AML-193 (cell line): ENCODE results near the gene URM1.
A peak's percentile ranks its signal among the peaks of the same experiment; 100 is the strongest.
"Not testable (repeated sequence)": the region's sequence is repeated elsewhere in the genome, so short reads cannot be mapped to it uniquely, and the experiment has no call there.

ENCODE experiments used
- DNase-seq, 2 experiments: peaks; one replicate each; lab custom pipeline; 2025; lab: John Stamatoyannopoulos, UW

The URM1 gene

DNA sequence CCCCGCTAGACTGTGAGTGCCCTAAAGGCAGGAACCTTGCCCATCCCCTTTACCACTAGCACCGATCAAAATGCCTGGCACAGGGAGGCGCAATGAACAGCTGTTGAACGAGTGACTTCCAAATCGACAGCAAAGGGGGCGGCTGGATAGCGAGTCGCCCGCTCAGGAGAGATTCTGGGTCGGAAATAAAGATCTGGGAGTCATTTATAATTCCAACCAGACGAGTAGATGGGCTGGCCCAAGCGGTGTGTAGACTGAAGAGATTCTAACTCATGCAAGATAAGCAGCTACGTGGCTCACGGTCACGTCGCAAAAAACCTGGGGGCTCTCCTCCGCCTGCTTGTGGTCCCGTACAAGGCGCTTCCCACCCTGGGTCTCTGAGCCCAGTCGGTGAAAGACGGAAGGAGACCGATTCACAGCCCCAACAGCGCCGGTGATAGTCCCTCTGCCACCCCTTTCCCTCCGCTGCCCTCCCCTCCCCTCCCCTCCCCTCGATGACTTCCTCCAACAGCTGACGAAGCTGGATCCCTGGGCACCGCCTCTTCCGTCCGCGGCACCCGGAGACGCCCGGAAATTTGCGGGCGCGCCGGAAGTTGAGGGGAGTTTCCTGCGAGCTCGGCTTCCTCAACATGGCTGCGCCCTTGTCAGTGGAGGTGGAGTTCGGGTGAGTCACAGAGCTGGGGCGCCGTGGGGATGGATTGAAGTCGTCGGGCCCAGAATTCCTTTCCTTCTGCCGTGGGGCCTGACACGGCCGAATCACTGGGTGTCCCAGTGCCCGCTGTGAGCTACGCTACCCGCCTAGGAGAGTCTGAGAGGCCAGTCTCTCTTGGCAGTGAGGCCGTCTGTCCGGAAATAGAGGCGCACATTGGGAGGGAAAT lies at the start of gene URM1:
Gene URM1, plus strand, starts transcription at position 623 of the 878 bp plus-strand sequence. Its CDS starts 7 bp downstream, at position 630.
- peak; percentile 88 to 91 for DNase-seq

- DNase-seq, result peak in 1 of 2 experiments; percentile 52
Observed at GRCh38 chr9:128321879-128322403, 49.2 kb upstream of the URM1 start.

DNA sequence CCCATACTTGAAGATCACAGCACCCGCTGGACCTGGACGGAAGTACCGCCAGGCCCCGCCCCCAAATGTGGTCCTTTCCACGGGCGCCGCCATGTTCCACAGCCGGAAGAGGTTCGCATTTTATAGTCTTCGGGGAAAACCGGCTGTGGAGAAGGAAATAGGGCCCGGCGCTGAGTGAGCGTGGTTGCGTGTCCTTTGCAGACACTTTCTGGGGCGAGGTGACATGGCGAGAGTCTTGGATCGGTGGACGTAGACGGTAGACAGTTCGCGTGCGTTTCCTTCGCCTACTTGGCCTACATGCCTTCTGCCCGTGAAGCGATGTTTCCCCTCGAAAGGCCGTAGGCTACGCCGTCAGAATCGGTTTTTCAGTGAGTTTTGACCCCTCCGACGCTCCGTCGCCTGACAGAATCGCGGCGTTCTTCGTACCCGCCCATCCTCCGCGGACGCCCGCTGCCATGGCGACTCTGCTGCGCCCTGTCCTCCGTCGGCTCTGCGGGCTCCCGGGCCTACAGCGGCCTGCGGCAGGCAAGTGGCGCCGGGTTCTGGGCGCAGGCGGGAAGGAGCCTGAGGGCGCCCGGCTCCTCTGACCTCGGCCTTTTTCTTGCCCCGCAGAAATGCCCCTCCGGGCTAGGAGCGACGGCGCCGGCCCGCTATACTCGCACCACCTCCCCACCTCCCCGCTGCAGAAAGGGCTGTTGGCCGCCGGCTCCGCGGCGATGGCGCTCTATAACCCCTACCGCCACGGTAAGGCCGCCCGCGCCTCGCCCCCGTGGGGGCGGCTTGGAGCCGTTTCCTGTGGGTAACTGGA lies 48.6 kb upstream of the URM1 start, which contains the start of the genes COQ4 and TRUB2:
Gene COQ4, plus strand, starts transcription at position 436 of the 808 bp plus-strand sequence. Its CDS starts 20 bp downstream, at position 456.
Gene TRUB2, minus strand, starts transcription at position 44 of the 808 bp plus-strand sequence. Its CDS starts 39 bp downstream, at position 5.
- peak; percentile 89 to 92 for DNase-seq

DNA sequence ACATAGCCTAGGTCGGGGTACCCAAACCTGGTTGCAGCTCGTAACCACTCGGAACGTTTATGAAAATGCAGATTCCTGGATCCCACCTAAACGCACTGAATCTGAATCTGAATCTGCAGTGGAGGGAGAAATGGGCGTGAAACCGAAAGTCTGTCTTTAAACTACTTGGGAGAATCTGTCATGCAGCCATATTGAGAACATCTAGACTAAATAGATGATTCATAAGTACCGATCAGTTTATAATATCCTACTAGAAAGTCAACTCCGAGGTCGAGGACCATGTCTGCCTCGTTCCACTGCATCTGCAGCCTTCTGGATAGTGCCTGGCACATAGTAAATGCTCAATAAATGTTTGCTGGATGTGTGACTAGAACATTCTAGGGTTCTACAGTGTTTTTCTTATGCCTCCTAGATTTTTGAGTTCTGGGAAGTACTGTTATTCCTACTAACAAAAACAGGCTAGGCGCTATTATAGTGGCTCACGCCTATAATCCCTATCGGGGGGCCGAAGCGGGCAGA lies 47.9 kb upstream of the URM1 start:
- no peak for DNase-seq

DNA sequence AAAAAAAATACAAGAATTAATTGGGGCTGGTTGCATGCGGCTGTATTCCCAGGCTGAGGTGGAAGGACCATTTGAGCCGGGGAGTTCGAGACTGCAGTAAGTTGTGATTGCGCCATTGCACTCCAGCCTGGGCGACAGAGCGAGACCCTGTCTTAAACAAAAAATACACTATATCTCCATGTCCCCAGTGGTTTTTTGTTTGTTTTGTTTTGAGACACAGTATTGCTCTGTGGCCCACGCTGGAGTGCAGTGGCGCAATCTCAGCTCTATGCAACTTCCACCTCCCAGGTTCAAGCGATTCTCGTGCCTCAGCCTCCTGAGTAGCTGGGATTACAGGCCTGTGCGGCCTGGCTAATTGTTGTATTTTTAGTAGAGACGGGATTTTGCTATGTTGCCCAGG lies 47.4 kb upstream of the URM1 start:
- DNase-seq, result no peak

DNA sequence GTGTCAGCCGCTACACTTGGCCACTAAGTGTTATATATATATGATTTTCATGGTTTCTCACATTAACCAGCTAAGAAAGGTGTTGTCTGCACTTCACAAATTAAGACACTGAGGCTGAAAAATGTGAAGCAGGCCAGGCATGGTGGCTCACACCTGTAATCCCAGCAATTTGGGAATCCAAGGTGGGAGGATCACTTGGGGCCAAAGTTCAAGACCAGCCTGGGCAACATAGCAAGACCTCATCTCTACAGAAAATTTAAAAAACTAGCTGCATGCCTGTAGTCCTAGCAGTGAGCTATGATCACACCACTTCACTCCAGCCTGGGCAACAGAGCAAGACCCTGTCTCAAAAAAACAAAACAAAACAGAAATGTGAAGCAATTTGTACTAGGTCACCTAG lies 46.8 kb upstream of the URM1 start:
- no peak for DNase-seq

DNA sequence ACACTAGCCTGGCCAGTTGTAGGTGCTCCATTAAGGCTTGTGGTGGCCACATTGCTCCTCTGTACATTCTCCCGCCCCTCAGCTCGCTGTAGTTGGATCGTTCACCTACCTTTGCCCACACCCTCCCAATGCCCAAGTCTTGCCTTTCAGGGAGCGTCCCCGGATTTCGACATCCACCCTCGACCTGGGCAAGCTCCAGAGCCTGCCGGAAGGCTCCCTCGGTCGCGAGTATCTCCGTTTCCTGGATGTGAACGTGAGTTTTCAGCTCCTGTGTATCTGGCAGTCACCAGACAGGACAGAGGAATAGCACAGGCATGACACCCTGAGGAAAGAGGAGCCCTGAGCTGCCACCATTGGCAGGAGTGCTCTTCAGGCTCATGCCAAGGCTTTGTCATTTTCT lies 45.5 kb upstream of the URM1 start:
- no peak for DNase-seq

DNA sequence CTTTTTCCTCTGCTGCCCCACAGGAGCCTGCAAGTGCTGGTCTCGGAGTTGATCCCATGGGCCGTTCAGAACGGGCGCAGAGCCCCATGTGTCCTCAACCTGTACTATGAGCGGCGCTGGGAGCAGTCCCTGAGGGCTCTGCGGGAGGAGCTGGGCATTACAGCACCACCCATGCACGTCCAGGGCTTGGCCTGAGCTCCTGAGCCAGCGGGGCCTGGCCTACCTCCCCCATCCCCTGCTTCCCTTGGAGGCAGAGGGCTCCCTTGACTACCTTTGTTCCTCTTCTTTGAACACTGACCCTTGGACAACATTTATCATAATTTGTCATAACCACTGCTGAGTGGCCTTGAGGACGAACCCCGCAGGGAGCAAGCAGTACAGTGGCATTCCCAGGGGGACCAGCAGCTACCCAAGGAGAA lies 37.7 kb upstream of the URM1 start:
- no peak for DNase-seq

DNA sequence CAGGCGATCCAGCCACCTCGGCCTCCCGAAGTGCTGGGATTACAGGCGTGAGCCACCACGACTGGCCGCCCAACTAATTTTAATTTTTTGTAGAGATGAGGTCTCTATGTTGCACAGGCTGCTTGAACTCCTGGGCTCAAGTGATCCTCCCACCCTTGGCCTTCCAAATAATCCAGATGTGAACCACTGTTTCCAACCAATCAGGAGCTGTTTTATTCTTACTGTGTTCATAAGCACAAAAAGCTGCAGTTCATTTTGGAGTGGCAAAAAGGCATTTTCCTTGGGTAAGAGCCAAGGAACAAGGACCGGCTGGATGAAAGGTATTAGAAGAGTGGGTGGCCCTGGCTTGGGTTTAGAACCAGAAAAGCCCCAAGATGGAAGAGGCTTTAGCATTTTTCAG lies 36.0 kb upstream of the URM1 start:
- DNase-seq, result no peak

DNA sequence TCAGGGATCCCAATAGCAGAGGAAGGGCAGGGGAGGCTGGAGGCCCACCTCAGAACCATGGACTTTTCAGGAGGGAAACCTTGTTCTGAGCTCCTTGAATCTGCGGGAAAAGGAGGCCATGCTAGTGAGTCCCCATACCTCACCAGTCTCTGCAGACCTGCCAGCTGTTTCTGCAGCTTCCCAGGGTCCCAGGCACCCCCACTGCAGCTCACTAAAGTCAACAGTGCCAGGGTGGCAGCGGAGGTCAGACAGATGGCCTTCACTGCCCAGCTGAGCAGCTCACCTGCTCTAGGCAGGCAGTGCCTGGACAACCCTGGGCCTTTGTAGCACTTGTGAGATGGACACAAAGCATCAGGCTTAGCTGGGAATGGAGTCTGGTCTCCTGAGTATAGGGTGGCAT lies 35.3 kb upstream of the URM1 start:
- DNase-seq, result no peak

DNA sequence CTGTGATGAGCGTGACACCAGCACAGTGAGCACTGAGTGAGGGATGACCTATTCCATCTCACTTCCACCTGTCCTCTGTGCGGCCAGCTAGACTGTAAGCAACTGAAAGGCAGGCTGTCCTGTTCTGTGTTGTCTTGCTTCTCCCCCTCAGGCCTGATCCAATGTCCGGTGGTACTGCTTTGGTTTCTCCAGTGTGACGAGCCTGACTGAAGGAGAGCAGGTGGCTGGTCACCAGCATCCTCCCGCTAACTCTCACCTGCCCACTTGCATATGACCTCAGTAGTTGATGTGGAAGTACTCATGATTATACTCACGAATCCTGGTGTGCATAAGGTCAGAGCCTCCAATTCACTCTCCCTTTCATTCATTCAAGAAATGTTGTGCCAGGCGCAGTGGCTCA lies 33.2 kb upstream of the URM1 start:
- DNase-seq, result no peak

- DNase-seq, result not testable (repeated sequence)
Observed at GRCh38 chr9:128338852-128339614, 32.1 kb upstream of the URM1 start.

- peak; percentile 66 to 70 for DNase-seq
Observed at GRCh38 chr9:128339761-128340690, 31.1 kb upstream of the URM1 start, which contains the start of gene SLC27A4. Gene SLC27A4, plus strand, starts transcription at chr9:128340527. Its CDS starts 2,606 bp downstream, at chr9:128343133.

- no peak for DNase-seq
Observed at GRCh38 chr9:128340691-128341434, 30.3 kb upstream of the URM1 start.

- DNase-seq, result peak; percentile 65 to 66
Observed at GRCh38 chr9:128341435-128341849, 29.7 kb upstream of the URM1 start.

GRCh38 chr9:128342971-128343680 lies 28.0 kb upstream of the URM1 start:
- no peak for DNase-seq

- no peak for DNase-seq
Observed at GRCh38 chr9:128343855-128344254, 27.3 kb upstream of the URM1 start.

- no peak for DNase-seq
Observed at GRCh38 chr9:128344931-128345605, 26.1 kb upstream of the URM1 start.
